Endothelial cell of umbilical vein (primary cell): ENCODE results near the gene TRIM29. TPM values are rescaled to one million over a fixed set of nuclear protein-coding genes. Genes with fewer than 3 reads are reported as not detected.
A peak's percentile ranks its signal among the peaks of the same experiment; 100 is the strongest.

Experiments used
- BruUV-seq: library from RNA; stranded (reverse); fragments of 400-500 nt; replicated peaks from 2 replicates; lab custom pipeline; 2021; lab: Mats Ljungman, UMichigan
- CTCF ChIA-PET: fragments of 300-600, 350-600 bp; sonication (Branson Sonifier 250); formaldehyde crosslinking; loops from one replicate; lab custom pipeline; 2021; ENCODE audit warnings: antibody characterized with exemption, inconsistent platforms; lab: Charles Lee
- POLR2A ChIA-PET: fragments of 300-600, 350-600 bp; sonication (Branson Sonifier 250); formaldehyde crosslinking; loops from one replicate; lab custom pipeline; 2021; ENCODE audit warnings: antibody characterized with exemption, inconsistent platforms; lab: Charles Lee
- DNase-seq: peaks from one replicate; pipeline ENCODE4 v3.0.0-alpha.2; 2011; ENCODE audit warnings: low read depth, low spot score
- FAIRE-seq: peaks from 2 replicates; lab custom pipeline; 2011; peaks lifted over from hg19 to GRCh38; lab: Jason Lieb, UNC
- H2AFZ ChIP-seq: 2 replicates; pipeline ENCODE4 v1.6.0; 2012; ENCODE audit warnings: low read depth, low read length, control low read depth, inconsistent platforms
- H3K27ac ChIP-seq: 2 replicates; pipeline ENCODE4 v1.5.1; 2011; ENCODE audit warnings: low read depth, mild to moderate bottlenecking, control low read depth, low read length, moderate library complexity; ENCODE audit not compliant: insufficient read depth
- H3K27me3 ChIP-seq, 2 experiments: 2 replicates each; pipeline versions ENCODE4 v1.6.0 to v1.6.1; 2011; ENCODE audit warnings: low read length in 2 of 2, mixed read lengths in 1 of 2; ENCODE audit not compliant: control insufficient read depth in 2 of 2, insufficient read depth in 2 of 2
- H3K36me3 ChIP-seq, 2 experiments: 2 replicates in 1 of 2; 3 replicates in 1 of 2; pipeline ENCODE4 v1.5.1; 2011; ENCODE audit warnings: low read length in 2 of 2, mild to moderate bottlenecking in 1 of 2, moderate library complexity in 1 of 2; ENCODE audit not compliant: control insufficient read depth in 2 of 2, insufficient read depth in 2 of 2; ENCODE audit errors: extremely low read depth in 1 of 2
- H3K4me1 ChIP-seq: 3 replicates; pipeline ENCODE4 v1.5.1; 2011; ENCODE audit warnings: mild to moderate bottlenecking, low read length; ENCODE audit not compliant: control insufficient read depth, insufficient read depth; ENCODE audit errors: extremely low read depth
- H3K4me2 ChIP-seq: 2 replicates; pipeline ENCODE4 v1.6.1; 2011; ENCODE audit warnings: low read length, control low read depth, mixed read lengths; ENCODE audit not compliant: insufficient read depth
- H3K4me3 ChIP-seq, 3 experiments: fragments of 200-600 bp in 1 of 3; sonication (generic), shearing (Covaris generic) in 1 of 3; replicated peaks in 1 of 3; 2 replicates each; pipeline ENCODE4 v1.5.1; 2011 to 2016; ENCODE audit warnings: control low read depth in 3 of 3, low read length in 3 of 3, mild to moderate bottlenecking in 2 of 3, inconsistent platforms in 1 of 3, low read depth in 1 of 3, moderate library complexity in 1 of 3; ENCODE audit not compliant: insufficient read depth in 1 of 3
- H3K79me2 ChIP-seq: 2 replicates; pipeline ENCODE4 v1.6.0; 2012; ENCODE audit warnings: low read length, inconsistent platforms; ENCODE audit not compliant: control insufficient read depth, insufficient read depth
- H3K9ac ChIP-seq: replicated peaks from 2 replicates; pipeline ENCODE3; 2011; ENCODE audit warnings: low read length, control low read depth; ENCODE audit not compliant: insufficient read depth; ENCODE audit errors: extremely low read depth
- H3K9me1 ChIP-seq: replicated peaks from 3 replicates; pipeline ENCODE4 v1.6.0; 2011; ENCODE audit warnings: mild to moderate bottlenecking, low read length; ENCODE audit not compliant: control insufficient read depth, insufficient read depth; ENCODE audit errors: extremely low read depth
- H3K9me3 ChIP-seq: replicated peaks from 2 replicates; pipeline ENCODE4 v1.5.1; 2012; ENCODE audit warnings: low read length, inconsistent platforms; ENCODE audit not compliant: control insufficient read depth, insufficient read depth
- H4K20me1 ChIP-seq: replicated peaks from 2 replicates; pipeline ENCODE3; 2011; ENCODE audit warnings: mild to moderate bottlenecking, low read length; ENCODE audit not compliant: control insufficient read depth, insufficient read depth; ENCODE audit errors: extremely low read depth
- FOS ChIP-seq: IDR thresholded peaks from 2 replicates; pipeline ENCODE4 v1.6.1; 2011; ENCODE audit warnings: mild to moderate bottlenecking, low read length, moderate library complexity, borderline replicate concordance; ENCODE audit not compliant: insufficient read depth
- GATA2 ChIP-seq: IDR thresholded peaks from 2 replicates; pipeline ENCODE4 v1.7.0; 2011; ENCODE audit warnings: low read depth, mild to moderate bottlenecking, moderate library complexity, mixed read lengths, low read length; ENCODE audit not compliant: insufficient read length, insufficient read depth
- MAX ChIP-seq: IDR thresholded peaks from 2 replicates; pipeline ENCODE4 v1.6.1; 2011; ENCODE audit not compliant: insufficient read depth, insufficient read length
- POLR2A ChIP-seq: IDR thresholded peaks from 2 replicates; pipeline ENCODE4 v1.6.1; 2012; ENCODE audit warnings: low read depth, mild to moderate bottlenecking, control low read depth, low read length
- POLR2AphosphoS5 ChIP-seq: IDR thresholded peaks from 2 replicates; pipeline ENCODE4 v1.6.1; 2012; ENCODE audit warnings: low read depth, mild to moderate bottlenecking, control low read depth, low read length, moderate library complexity; ENCODE audit not compliant: insufficient read depth
- dilution Hi-C: fragments of 300-500 bp; cut with MboI; formaldehyde crosslinking; loops from one replicate; pipeline ENCODE4 v1.15.0; 2019; ENCODE audit warnings: low sequenced_read_pairs; ENCODE audit not compliant: extremely low pct_ligation_motif_present
- intact Hi-C: fragments of 100-400 bp; cut with micrococcal nuclease; formaldehyde crosslinking; loops from one replicate; pipeline ENCODE4 v1.10.0; 2022
- polyA plus RNA-seq, 4 experiments: library from polyadenylated mRNA; depleted of rRNA in 3 of 4; stranded (reverse) in 3 of 4; unstranded in 1 of 4; fragments of >200 nt; gene quantifications; 2 replicates each; pipeline versions ENCODE4 v1.2.1 to v1.2.3, GENCODE V29; 2011 to 2012; ENCODE audit warnings: missing spikeins in 1 of 4
- total RNA-seq: library from RNA; stranded (reverse); gene quantifications from 2 replicates; pipeline ENCODE4 v1.2.3, GENCODE V29; 2021
- TF ChIP-seq, protein P1 (sequence below), 2 donors: IDR thresholded peaks; 1 replicate in 1 of 2; 2 replicates in 1 of 2; pipeline ENCODE4 v1.5.1; 2011; ENCODE audit warnings: low read length in 2 of 2, mild to moderate bottlenecking in 2 of 2, moderate library complexity in 2 of 2, control low read depth in 1 of 2, inconsistent platforms in 1 of 2, low read depth in 1 of 2; ENCODE audit not compliant: insufficient read depth in 1 of 2; ENCODE audit errors: extremely low read depth in 1 of 2

TRIM29 gene
- total and polyA plus RNA-seq, 2 donors (not counting 3 experiments of a cell fraction or from before 2014, with no cell fraction given): not detected

- Histone ChIP-seq H3K36me3 (no peaks in the 10 kb centered on the region), H4K20me1 (no peaks in the 10 kb centered on the region), H3K9me3 (no peaks in the 10 kb centered on the region), H3K9me1 (no peaks in the 10 kb centered on the region), H3K27ac (no peak overlapping the region), H3K4me2 (no peak overlapping the region), H3K4me1 (peaks cover 7% of the 10 kb centered on the region), H3K4me3 (no peak overlapping the region), H2AFZ (no peak overlapping the region), H3K9ac (no peak overlapping the region), H3K27me3 (peaks cover 26 to 39% of the 10 kb centered on the region in 2 experiments), H3K79me2 (no peaks in the 10 kb centered on the region)
- TF ChIP-seq POLR2AphosphoS5: no peak
- intact Hi-C loops: no loop called here
- ChIA-PET CTCF (interaction anchor here (2.7 to 8.7 kb wide), 4 partner anchors 57 to 130 kb away, joined by 17 to 217 read pairs (median 76); no protein-coding TSS in a partner anchor), POLR2A (interaction anchor here (1.1 kb wide), 1 partner anchor 56 kb away, joined by 3 read pairs; no protein-coding TSS in a partner anchor)
- dilution Hi-C loops: no loop called here
- no TSS peak for BruUV-seq
- FAIRE-seq (no peak), DNase-seq (no peak)
Observed at GRCh38 chr11:120173019-120173705, 35.2 kb upstream of the TRIM29 start.

GRCh38 chr11:120172054-120172911 lies 34.4 kb upstream of the TRIM29 start:
- ChIA-PET CTCF (interaction anchor here (0.7 to 8.7 kb wide), 6 partner anchors 9 to 131 kb away, joined by 4 to 217 read pairs (median 39); no protein-coding TSS in a partner anchor), POLR2A (interaction anchor here (1.1 kb wide), 1 partner anchor 57 kb away, joined by 3 read pairs; no protein-coding TSS in a partner anchor)
- no peak overlapping the region for H3K4me2 ChIP-seq
- no peak for TF ChIP-seq POLR2A
- TF ChIP-seq FOS: no peak
- TF ChIP-seq MAX: no peak
- TF ChIP-seq POLR2AphosphoS5: no peak
- TF ChIP-seq, protein P1, sequence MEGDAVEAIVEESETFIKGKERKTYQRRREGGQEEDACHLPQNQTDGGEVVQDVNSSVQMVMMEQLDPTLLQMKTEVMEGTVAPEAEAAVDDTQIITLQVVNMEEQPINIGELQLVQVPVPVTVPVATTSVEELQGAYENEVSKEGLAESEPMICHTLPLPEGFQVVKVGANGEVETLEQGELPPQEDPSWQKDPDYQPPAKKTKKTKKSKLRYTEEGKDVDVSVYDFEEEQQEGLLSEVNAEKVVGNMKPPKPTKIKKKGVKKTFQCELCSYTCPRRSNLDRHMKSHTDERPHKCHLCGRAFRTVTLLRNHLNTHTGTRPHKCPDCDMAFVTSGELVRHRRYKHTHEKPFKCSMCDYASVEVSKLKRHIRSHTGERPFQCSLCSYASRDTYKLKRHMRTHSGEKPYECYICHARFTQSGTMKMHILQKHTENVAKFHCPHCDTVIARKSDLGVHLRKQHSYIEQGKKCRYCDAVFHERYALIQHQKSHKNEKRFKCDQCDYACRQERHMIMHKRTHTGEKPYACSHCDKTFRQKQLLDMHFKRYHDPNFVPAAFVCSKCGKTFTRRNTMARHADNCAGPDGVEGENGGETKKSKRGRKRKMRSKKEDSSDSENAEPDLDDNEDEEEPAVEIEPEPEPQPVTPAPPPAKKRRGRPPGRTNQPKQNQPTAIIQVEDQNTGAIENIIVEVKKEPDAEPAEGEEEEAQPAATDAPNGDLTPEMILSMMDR (IDR thresholded peaks at IDR 0.05; ENCODE audit: extremely low read depth in 1 of 2, insufficient read depth in 1 of 2, low read depth in 1 of 2, low read length in 2 of 2): peak; percentile 63 to 87
- TF ChIP-seq GATA2: no peak
- peaks cover 31 to 48% of the 10 kb centered on the region in 2 experiments for H3K27me3 ChIP-seq
- H3K9ac ChIP-seq: no peak overlapping the region
- BruUV-seq: no TSS peak
- no peaks in the 10 kb centered on the region for H4K20me1 ChIP-seq
- H2AFZ ChIP-seq: no peak overlapping the region
- peaks cover 7% of the 10 kb centered on the region for H3K4me1 ChIP-seq
- intact Hi-C loops (loop anchor here (1.0 kb wide), 3 partner anchors 53 to 128 kb away; no protein-coding TSS in a partner anchor), dilution Hi-C loops (no loop called here)
- H3K36me3 ChIP-seq: no peaks in the 10 kb centered on the region
- no peaks in the 10 kb centered on the region for H3K9me1 ChIP-seq
- no peaks in the 10 kb centered on the region for H3K79me2 ChIP-seq
- DNase-seq (peak; percentile 39), FAIRE-seq (peak; percentile 82)
- no peak overlapping the region for H3K27ac ChIP-seq
- no peak overlapping the region for H3K4me3 ChIP-seq
- H3K9me3 ChIP-seq: no peaks in the 10 kb centered on the region
